ENCODE measurements around the gene CIDEA. TPM values are rescaled to one million over a fixed set of nuclear protein-coding genes. Genes with fewer than 3 reads are reported as not detected.
A peak's percentile ranks its signal among the peaks of the same experiment; 100 is the strongest.

The CIDEA gene
- total and polyA plus RNA-seq, 9 of the 15 experiments (the other 6 are each of a cell fraction or from before 2014, with no cell fraction given), result not detected

GRCh38 chr18:12264864-12265263 is 10.7 kb downstream of the CIDEA start:
- DNase-seq (ENCODE audit: extremely low read depth in 1 of 4, low spot score in 3 of 4), result no peak
- POLR2A ChIA-PET, result interaction anchor here (0.6 to 1.6 kb wide), 3 partner anchors 9 to 963 kb away, joined by 4 read pairs; no protein-coding TSS in a partner anchor
- Histone ChIP-seq H3K4me2 (ENCODE audit: insufficient read depth, low read length) (no peak overlapping the region), H3K9ac (ENCODE audit: insufficient read depth in 1 of 2, low read depth in 2 of 2, low read length in 2 of 2) (no peak overlapping the region), H3K9me3 (replicated peaks; ENCODE audit: control insufficient read depth, insufficient read depth, low read depth, low read length) (no peaks in the 10 kb centered on the region), H3K36me3 (ENCODE audit: control insufficient read depth, insufficient read depth, low read length) (no peaks in the 10 kb centered on the region), H3K27me3 (ENCODE audit: control insufficient read depth in 2 of 2, insufficient read depth in 2 of 2, low read length in 2 of 2) (peaks cover 2 to 7% of the 10 kb centered on the region in 2 experiments; a peak in 2 of 5 replicates), H3K4me1 (replicated peaks in 1 of 2; ENCODE audit: control insufficient read depth in 2 of 2, insufficient read depth in 2 of 2, low read length in 2 of 2) (peaks cover 0 to 4% of the 10 kb centered on the region in 2 experiments; a peak in 2 of 5 replicates), H2AFZ (ENCODE audit: low read depth, low read length) (peak overlapping the region; percentile 41), H4K20me1 (replicated peaks; ENCODE audit: control insufficient read depth, insufficient read depth, low read length) (no peaks in the 10 kb centered on the region), H3K4me3 (no peak overlapping the region), H3K9me1 (ENCODE audit: control insufficient read depth, insufficient read depth, low read length) (no peaks in the 10 kb centered on the region), H3K79me2 (ENCODE audit: control insufficient read depth, insufficient read depth, low read length) (no peaks in the 10 kb centered on the region), H3K27ac (ENCODE audit: extremely low read depth, low read depth, low read length) (no peak overlapping the region)
- no peak for FAIRE-seq
- BruUV-seq (replicated peaks), result no TSS peak
- 74% methylated on average over 2 of the region's 2 CpGs for WGBS (ENCODE audit: insufficient coverage, low coverage, missing lambda C conversion rate)
- in situ Hi-C loops (cut with MboI) (no loop called here), intact Hi-C loops (cut with micrococcal nuclease) (no loop called here)
- no peak for ATAC-seq
- TF ChIP-seq ZNF707 (CRISPR knock-in tag; conservative IDR thresholded peaks at IDR 0.05) (no peak), ZNF766 (CRISPR knock-in tag; conservative IDR thresholded peaks at IDR 0.05) (no peak), PCBP1 (IDR thresholded peaks at IDR 0.05; ENCODE audit: low read depth, low read length, poor library complexity, severe bottlenecking) (no peak), ZNF253 (CRISPR knock-in tag; conservative IDR thresholded peaks at IDR 0.05) (no peak), CEBPG (CRISPR knock-in tag; IDR thresholded peaks at IDR 0.05) (no peak), CEBPG (tag; conservative IDR thresholded peaks at IDR 0.05 in 1 of 2, IDR thresholded peaks at IDR 0.05 in 1 of 2) (no peak), NCOA6 (IDR thresholded peaks at IDR 0.05) (no peak), FOXP1 (CRISPR knock-in tag; IDR thresholded peaks at IDR 0.05) (no peak), ZBTB17 (CRISPR knock-in tag; IDR thresholded peaks at IDR 0.05) (no peak), ILF3 (IDR thresholded peaks at IDR 0.05; ENCODE audit: borderline replicate concordance) (no peak), ZNF609 (CRISPR knock-in tag; IDR thresholded peaks at IDR 0.05; ENCODE audit: borderline replicate concordance) (no peak), KLF1 (tag; IDR thresholded peaks at IDR 0.05) (no peak)
- CTCF ChIA-PET (ENCODE audit: low intra/inter-chr PET ratio), result no interaction called here

All from K562 (cell line).